GM12874 (cell line): ENCODE results near the gene SV2C.

Experiments used
- TF ChIP-seq, protein P1 (sequence below): IDR thresholded peaks from 2 replicates; pipeline ENCODE4 v1.5.1; 2011; ENCODE audit warnings: low read depth, mild to moderate bottlenecking, control low read depth, low read length, moderate library complexity; ENCODE audit not compliant: insufficient read depth

SV2C gene

GRCh38 chr5:76143884-76144283 is 60.7 kb downstream of the SV2C start:
- TF ChIP-seq, protein P1, sequence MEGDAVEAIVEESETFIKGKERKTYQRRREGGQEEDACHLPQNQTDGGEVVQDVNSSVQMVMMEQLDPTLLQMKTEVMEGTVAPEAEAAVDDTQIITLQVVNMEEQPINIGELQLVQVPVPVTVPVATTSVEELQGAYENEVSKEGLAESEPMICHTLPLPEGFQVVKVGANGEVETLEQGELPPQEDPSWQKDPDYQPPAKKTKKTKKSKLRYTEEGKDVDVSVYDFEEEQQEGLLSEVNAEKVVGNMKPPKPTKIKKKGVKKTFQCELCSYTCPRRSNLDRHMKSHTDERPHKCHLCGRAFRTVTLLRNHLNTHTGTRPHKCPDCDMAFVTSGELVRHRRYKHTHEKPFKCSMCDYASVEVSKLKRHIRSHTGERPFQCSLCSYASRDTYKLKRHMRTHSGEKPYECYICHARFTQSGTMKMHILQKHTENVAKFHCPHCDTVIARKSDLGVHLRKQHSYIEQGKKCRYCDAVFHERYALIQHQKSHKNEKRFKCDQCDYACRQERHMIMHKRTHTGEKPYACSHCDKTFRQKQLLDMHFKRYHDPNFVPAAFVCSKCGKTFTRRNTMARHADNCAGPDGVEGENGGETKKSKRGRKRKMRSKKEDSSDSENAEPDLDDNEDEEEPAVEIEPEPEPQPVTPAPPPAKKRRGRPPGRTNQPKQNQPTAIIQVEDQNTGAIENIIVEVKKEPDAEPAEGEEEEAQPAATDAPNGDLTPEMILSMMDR: no peak

DNA sequence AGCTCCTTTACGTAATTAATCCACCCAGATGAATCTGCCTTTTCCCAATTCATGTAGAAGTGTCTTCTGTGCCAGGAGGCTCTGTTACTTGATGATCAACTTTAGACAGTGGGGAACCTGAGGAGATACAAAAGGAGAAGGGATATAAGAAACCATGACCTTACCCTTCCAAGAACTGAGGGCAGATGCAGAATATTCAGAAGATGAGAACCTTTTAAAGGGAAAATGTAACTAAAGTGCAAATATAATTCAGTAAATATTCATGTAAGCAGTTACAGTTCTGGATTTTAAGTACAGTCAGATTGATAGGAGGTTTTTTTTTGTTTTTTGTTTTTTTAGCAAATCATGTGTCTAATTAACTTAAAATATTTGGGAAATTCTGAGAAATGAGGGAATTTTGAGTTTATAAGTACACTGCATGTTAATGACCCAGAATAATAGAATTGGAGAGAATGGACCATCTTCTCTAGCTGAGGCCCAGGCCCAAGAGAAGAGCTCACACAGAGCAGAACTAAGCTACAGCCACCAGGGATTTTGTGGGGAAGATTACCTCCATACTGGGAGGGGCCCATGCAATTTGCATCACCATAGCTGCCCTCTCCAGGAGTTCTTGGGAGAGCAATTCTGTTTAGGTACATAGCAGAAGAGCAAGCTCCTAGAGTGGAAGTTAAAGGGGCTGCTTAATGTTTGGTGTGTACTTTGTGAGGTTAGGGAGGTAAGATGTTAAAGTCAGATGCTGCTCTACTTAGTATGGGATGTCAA is 61.5 kb downstream of the SV2C start:
- TF ChIP-seq, protein P1: no peak

DNA sequence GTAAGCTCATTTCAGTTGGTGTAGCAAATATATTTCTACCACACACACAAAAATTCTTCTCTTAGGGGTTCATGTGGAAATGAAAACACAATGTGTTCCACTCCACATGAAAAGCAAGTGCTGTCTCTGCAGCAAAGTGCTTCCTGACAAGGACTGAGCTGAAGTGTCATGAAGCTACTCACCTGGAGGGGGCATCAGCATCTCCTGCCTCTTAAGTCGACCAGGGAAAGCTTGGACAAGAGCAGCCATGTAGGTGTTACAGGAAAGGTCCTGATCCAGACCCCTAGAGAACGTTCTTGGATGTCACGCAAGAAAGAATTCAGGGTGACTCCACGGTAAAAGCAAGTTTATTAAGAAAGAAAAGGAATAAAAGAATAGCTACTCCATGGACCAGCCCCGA is 62.8 kb downstream of the SV2C start:
- TF ChIP-seq, protein P1: peak; percentile 49; the same call in 1 of the 2 replicates

DNA sequence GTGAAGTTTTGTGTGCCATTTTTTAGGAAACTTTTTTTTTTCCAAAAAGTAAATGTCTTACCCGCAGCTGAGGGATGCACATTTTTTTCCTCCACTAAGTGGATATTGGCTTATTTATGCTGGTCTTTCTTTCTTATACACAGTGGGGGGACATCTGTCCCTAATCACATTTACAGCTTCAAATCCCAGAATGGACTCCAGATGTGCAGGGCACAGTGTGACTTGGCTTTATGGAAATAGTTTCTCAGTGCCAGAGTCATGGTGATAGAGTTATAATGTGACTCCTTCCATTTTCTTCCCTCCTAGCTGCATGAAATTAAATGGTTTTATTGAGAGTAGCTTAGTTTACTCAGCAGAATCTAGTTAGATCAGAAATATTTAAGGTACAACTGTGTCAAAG is 66.5 kb downstream of the SV2C start:
- TF ChIP-seq, protein P1: no peak

- TF ChIP-seq, protein P1: no peak
Observed at GRCh38 chr5:76152161-76152560, 69.0 kb downstream of the SV2C start.

DNA sequence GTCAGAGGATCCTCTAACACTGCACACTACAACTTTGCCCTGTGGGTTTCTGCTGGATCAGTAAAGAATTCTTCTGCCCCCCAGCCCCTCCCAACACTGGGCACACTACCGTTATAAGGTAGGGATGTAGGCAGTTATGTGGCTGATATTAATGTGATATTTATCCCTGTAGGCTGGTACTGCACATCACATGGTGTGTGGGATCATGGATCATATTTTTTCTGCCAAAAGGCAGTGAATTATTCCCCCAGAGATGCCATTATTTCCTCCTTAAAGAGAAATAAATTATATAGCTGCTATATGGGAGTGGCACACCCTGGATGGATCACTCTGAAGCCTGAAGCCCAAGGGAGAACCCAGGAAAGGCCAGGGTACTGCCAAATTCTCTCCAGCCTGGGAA is 69.5 kb downstream of the SV2C start:
- TF ChIP-seq, protein P1: no peak

- TF ChIP-seq, protein P1: no peak
Observed at GRCh38 chr5:76153271-76153670, 70.1 kb downstream of the SV2C start.
